HG02678 (cell line): Measurements from ENCODE around the gene HOXA9.

Experiments
- ATAC-seq: cut with Tn5 transposase; IDR thresholded peaks from one replicate; pipeline ENCODE4 v1.9.1; 2021; ENCODE audit warnings: mild to moderate bottlenecking, moderate library complexity; ENCODE audit not compliant: unreplicated experiment

HOXA9 gene

GRCh38 chr7:27188386-27189294 lies 23.3 kb upstream of the HOXA9 start:
- no peak for ATAC-seq

- no peak for ATAC-seq
Measured at GRCh38 chr7:27187475-27188385, 22.4 kb upstream of the HOXA9 start.

GRCh38 chr7:27186668-27187474 lies 21.5 kb upstream of the HOXA9 start:
- no peak for ATAC-seq

- ATAC-seq: no peak
Measured at GRCh38 chr7:27185854-27186667, 20.7 kb upstream of the HOXA9 start.

GRCh38 chr7:27185013-27185853 lies 19.9 kb upstream of the HOXA9 start, which contains the start of gene HOXA11:
Gene HOXA11 (minus strand): TSS chr7:27185232. CDS start chr7:27185144, 88 bp downstream.
- ATAC-seq: no peak

- ATAC-seq: no peak
Measured at GRCh38 chr7:27184337-27185012, 19.1 kb upstream of the HOXA9 start.

GRCh38 chr7:27183682-27184336 lies 18.5 kb upstream of the HOXA9 start:
- no peak for ATAC-seq

GRCh38 chr7:27182861-27183681 lies 17.7 kb upstream of the HOXA9 start:
- no peak for ATAC-seq

GRCh38 chr7:27182285-27182841 lies 17.0 kb upstream of the HOXA9 start:
- no peak for ATAC-seq

- no peak for ATAC-seq
Measured at GRCh38 chr7:27181795-27182275, 16.5 kb upstream of the HOXA9 start.

GRCh38 chr7:27180431-27181420 lies 15.4 kb upstream of the HOXA9 start:
- ATAC-seq: no peak

GRCh38 chr7:27179503-27180430 lies 14.4 kb upstream of the HOXA9 start:
- no peak for ATAC-seq

GRCh38 chr7:27179030-27179429 lies 13.7 kb upstream of the HOXA9 start:
- ATAC-seq: no peak

GRCh38 chr7:27178366-27178765 lies 13.0 kb upstream of the HOXA9 start:
- no peak for ATAC-seq
